Prostate gland (tissue), 2 donors: ENCODE data around the gene RIC8A.

Experiments used
- CTCF ChIP-seq, 4 experiments: fragments of 200-600 bp in 2 of 4; fragments of 450-650 bp in 2 of 4; sonication (generic) in 2 of 4; IDR thresholded peaks; 1 replicate in 3 of 4; 2 replicates in 1 of 4; pipeline ENCODE4 v1.5.1; 2016 to 2019; ENCODE audit warnings: antibody characterized with exemption in 4 of 4, mild to moderate bottlenecking in 2 of 4, moderate library complexity in 2 of 4
- POLR2A ChIP-seq: fragments of 450-650 bp; IDR thresholded peaks from one replicate; pipeline ENCODE4 v1.6.1; 2016; ENCODE audit warnings: antibody characterized with exemption, mild to moderate bottlenecking
- POLR2AphosphoS5 ChIP-seq: sonication (generic); formaldehyde crosslinking; IDR thresholded peaks from one replicate; pipeline ENCODE4 v1.6.1; 2017; ENCODE audit warnings: antibody characterized with exemption

GRCh38 chr11:251550-251949 lies 44.0 kb downstream of the RIC8A start:
- TF ChIP-seq CTCF (IDR thresholded peaks at IDR 0.05) (no peak), POLR2A (no peak), POLR2AphosphoS5 (no peak)
